ENCODE data around the gene EPHA5.

EPHA5 gene

GRCh38 chr4:65502131-65502701, 168.1 kb downstream of the EPHA5 start:
- peak overlapping the region; percentile 45 for H3K27ac ChIP-seq
- TF ChIP-seq CTCF (conservative IDR thresholded peaks at IDR 0.05), result no peak

DNA sequence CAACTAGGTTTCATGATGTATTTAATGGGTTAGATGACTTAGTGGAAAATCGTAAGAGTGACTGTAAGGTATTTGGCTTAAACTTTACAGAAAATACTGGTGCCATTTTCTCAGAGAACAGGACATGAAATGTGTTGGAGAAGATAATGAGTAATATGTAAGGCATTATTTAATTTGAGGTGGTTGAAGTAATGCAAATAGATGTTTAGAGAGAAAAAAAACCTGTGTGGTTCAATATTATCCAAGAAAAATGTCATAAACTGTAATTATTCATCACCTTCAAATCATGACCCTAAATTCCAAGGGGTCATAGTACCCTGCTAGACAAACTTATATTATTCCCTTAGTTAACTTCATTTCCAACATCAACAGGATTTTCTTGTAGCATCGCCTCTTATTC, 171.7 kb downstream of the EPHA5 start:
- H3K27ac ChIP-seq, result no peak overlapping the region
- no peak for TF ChIP-seq CTCF (conservative IDR thresholded peaks at IDR 0.05)

GRCh38 chr4:65495439-65495838, 174.8 kb downstream of the EPHA5 start:
- no peak for TF ChIP-seq CTCF (conservative IDR thresholded peaks at IDR 0.05)
- peak overlapping the region; percentile 1; the same call in 1 of the 2 replicates for H3K27ac ChIP-seq

- no peak overlapping the region for H3K27ac ChIP-seq
- TF ChIP-seq CTCF (conservative IDR thresholded peaks at IDR 0.05), result no peak
These were observed 187.9 kb downstream of the EPHA5 start for GRCh38 chr4:65482410-65482809.

- no peak for TF ChIP-seq CTCF (conservative IDR thresholded peaks at IDR 0.05)
- H3K27ac ChIP-seq, result no peak overlapping the region
These were observed 197.8 kb downstream of the EPHA5 start for GRCh38 chr4:65472531-65472930.

DNA sequence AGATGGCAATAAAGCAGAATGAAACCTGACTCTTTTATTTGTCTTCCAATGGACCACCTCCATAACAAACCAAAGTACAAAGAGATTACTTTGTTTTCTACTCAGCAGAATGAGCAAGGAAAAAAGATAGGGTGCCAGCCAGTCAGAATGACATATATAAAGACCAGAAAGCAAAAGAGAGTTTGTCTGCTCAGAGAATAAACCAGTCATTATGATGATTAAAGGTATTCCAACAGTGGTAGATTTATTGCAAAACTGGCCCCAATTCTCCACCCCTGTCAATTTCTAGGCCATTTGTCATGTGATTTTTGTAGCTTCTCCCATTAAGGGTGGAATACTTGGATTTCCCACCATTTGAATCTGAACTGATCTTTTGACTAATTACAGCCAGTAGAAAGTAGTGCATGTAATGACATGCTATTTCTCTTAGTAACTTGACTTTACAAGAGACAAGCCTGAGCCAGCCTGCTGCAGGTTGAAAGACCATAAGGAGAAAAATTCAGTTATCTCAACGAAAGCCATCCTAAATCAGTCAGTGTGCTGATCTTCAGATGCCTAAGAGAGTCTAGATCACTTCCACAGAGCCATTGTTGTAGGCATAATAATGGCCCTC, 203.1 kb downstream of the EPHA5 start:
- no peak for TF ChIP-seq CTCF (conservative IDR thresholded peaks at IDR 0.05)
- H3K27ac ChIP-seq, result no peak overlapping the region

DNA sequence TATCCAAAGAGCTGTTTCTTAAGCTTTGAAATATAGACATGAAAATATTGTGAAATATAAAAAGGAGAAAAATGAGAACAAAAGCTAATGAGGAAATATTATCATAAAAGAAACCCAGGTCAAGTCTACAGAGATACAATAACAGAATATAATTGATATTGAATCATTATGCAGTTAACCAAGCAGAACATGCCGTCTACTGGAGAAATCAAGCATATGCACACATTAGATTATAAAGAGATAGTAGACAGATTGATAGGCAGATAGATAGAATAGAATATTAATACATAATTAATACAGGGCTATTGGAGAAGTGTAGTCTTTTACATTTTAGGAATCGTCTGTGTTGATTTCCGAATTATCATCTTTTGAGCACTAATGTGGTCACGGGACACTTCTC, 208.5 kb downstream of the EPHA5 start:
- H3K27ac ChIP-seq, result no peak overlapping the region
- TF ChIP-seq CTCF (conservative IDR thresholded peaks at IDR 0.05), result peak; percentile 86
